Panc1 (cell line): ENCODE results near the gene AMN1.

Source experiments
- CTCF ChIP-seq: fragments of 450-650 bp; IDR thresholded peaks from 2 replicates; pipeline ENCODE4 v1.5.1; 2017; ENCODE audit warnings: mild to moderate bottlenecking
- TCF7L2 ChIP-seq: IDR thresholded peaks from 2 replicates; pipeline ENCODE4 v1.6.1; 2011; ENCODE audit warnings: mild to moderate bottlenecking, low read depth, low read length, inconsistent platforms

DNA sequence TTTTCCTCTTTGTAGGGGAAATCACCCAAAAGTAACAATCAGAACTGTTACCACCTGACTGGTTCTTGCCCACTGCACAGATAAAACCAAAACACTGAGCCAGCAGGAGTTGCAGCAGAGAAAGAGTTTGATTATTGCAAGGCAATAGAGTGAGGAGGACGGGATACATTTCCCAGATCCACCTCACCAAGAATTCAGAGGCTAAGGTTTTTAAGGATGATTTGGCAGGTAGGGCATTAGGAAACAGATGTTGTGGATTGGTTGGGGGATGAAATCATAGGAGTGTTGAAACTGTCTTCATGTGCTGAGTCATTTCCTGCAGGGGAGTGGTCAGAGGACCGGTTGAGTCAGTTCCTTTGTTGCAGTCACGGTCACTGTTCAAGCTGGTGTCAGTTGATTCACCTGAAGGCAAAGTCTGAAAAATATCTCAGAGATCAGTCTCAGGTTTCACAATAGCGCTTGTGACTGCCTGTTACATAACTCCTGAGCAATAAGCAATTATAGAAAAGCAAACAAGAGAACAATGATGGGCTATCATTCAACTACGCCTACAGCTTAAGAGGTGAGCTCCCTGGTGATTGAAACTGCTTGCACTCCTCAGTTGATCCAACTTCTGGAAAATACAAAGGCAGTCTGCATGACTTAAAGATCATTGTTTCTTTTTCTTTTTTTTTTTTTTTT, 20.3 kb upstream of the AMN1 start:
- TF ChIP-seq CTCF (no peak), TCF7L2 (0 out of 2 replicates have a peak, but pooled peaks have one; percentile 19)
